NCI-H82 treated with DMSO at 0.1 percent for 48 hours (cell line): ENCODE results near the gene ZDHHC18.
"Not testable (repeated sequence)": the region's sequence is repeated elsewhere in the genome, so short reads cannot be mapped to it uniquely, and the experiment has no call there.

Experiments used
- DNase-seq: peaks from one replicate; lab custom pipeline; 2025; ENCODE audit not compliant: unreplicated experiment; lab: John Stamatoyannopoulos, UW

ZDHHC18 gene

GRCh38 chr1:26857473-26858060 lies 31.1 kb downstream of the ZDHHC18 start:
- no peak for DNase-seq

- peak; percentile 37 for DNase-seq
These were observed 31.7 kb downstream of the ZDHHC18 start for GRCh38 chr1:26858160-26858559.

- DNase-seq = no peak
These were observed 32.6 kb downstream of the ZDHHC18 start for GRCh38 chr1:26858891-26859640.

- no peak for DNase-seq
These were observed 34.8 kb downstream of the ZDHHC18 start for GRCh38 chr1:26861286-26861701.

GRCh38 chr1:26861889-26862378 lies 35.4 kb downstream of the ZDHHC18 start:
- no peak for DNase-seq

GRCh38 chr1:26862781-26863684 lies 36.5 kb downstream of the ZDHHC18 start, which contains the start of gene SFN:
TSS of gene SFN (plus strand) at chr1:26863149. CDS start at chr1:26863213, 64 bp downstream.
- DNase-seq = no peak

- no peak for DNase-seq
These were observed 37.2 kb downstream of the ZDHHC18 start for GRCh38 chr1:26863685-26864077.

GRCh38 chr1:26864610-26865480 lies 38.4 kb downstream of the ZDHHC18 start:
- peak; percentile 93 for DNase-seq

- not testable (repeated sequence) for DNase-seq
These were observed 46.6 kb downstream of the ZDHHC18 start for GRCh38 chr1:26873097-26873496.

- DNase-seq = no peak
These were observed 48.4 kb downstream of the ZDHHC18 start for GRCh38 chr1:26874896-26875295.

GRCh38 chr1:26877326-26877725 lies 50.8 kb downstream of the ZDHHC18 start:
- no peak for DNase-seq

- no peak for DNase-seq
These were observed 53.3 kb downstream of the ZDHHC18 start for GRCh38 chr1:26879793-26880192.

GRCh38 chr1:26881611-26882010 lies 55.1 kb downstream of the ZDHHC18 start:
- DNase-seq = not testable (repeated sequence)

- DNase-seq = no peak
These were observed 56.4 kb downstream of the ZDHHC18 start for GRCh38 chr1:26882696-26883463.

GRCh38 chr1:26887125-26887524 lies 60.6 kb downstream of the ZDHHC18 start:
- no peak for DNase-seq

- no peak for DNase-seq
These were observed 61.7 kb downstream of the ZDHHC18 start for GRCh38 chr1:26888231-26888630.

GRCh38 chr1:26889551-26890466 lies 63.3 kb downstream of the ZDHHC18 start, which contains the start of gene GPN2:
TSS of gene GPN2 (minus strand) at chr1:26890283. CDS start at chr1:26890096, 187 bp downstream.
- DNase-seq = no peak

- no peak for DNase-seq
These were observed 63.9 kb downstream of the ZDHHC18 start for GRCh38 chr1:26890467-26890796.

- DNase-seq = no peak
These were observed 67.8 kb downstream of the ZDHHC18 start for GRCh38 chr1:26894263-26894662.
